Tibial artery (tissue), 4 donors: ENCODE measurements around the gene CD96.

ENCODE experiments used
- DNase-seq, 2 donors: peaks; one replicate each; pipeline ENCODE4 v3.0.0-alpha.2; 2019
- H3K27ac ChIP-seq, 2 donors: fragments of 200-600 bp; sonication (generic) in 1 of 2; 1 replicate in 1 of 2; 2 replicates in 1 of 2; pipeline ENCODE4 v1.5.1; 2018 to 2019; ENCODE audit warnings: mild to moderate bottlenecking in 1 of 2
- H3K27me3 ChIP-seq, 2 donors: fragments of 200-600 bp; sonication (generic) in 1 of 2; one replicate each; pipeline versions ENCODE4 v1.5.1 to v1.6.0; 2016 to 2019
- H3K36me3 ChIP-seq, 3 donors: fragments of 200-600 bp; sonication (generic) in 2 of 3; one replicate each; pipeline ENCODE4 v1.5.1; 2016 to 2019; ENCODE audit warnings: mild to moderate bottlenecking in 2 of 3
- H3K4me1 ChIP-seq, 4 donors: fragments of 200-600 bp; sonication (generic) in 2 of 4; 1 replicate in 3 of 4; 2 replicates in 1 of 4; pipeline ENCODE4 v1.5.1; 2016 to 2019
- H3K4me3 ChIP-seq, 2 donors: fragments of 200-600 bp; sonication (generic) in 1 of 2; 1 replicate in 1 of 2; 2 replicates in 1 of 2; pipeline ENCODE4 v1.5.1; 2018 to 2019; ENCODE audit warnings: mild to moderate bottlenecking in 2 of 2
- H3K9me3 ChIP-seq, 3 donors: fragments of 200-600 bp; sonication (generic) in 1 of 3; one replicate each; pipeline ENCODE4 v1.5.1; 2016 to 2019
- intact Hi-C: fragments of 100-400 bp; cut with DNase I; formaldehyde crosslinking; loops from one replicate; pipeline ENCODE4 v1.15.0; 2023; ENCODE audit warnings: low total_unique reads
- TF ChIP-seq, protein P1 (sequence below), 2 experiments: fragments of 200-600 bp in 1 of 2; fragments of 450-650 bp in 1 of 2; IDR thresholded peaks; one replicate each; pipeline ENCODE4 v1.5.1; 2017 to 2019; ENCODE audit warnings: antibody characterized with exemption in 2 of 2, mild to moderate bottlenecking in 1 of 2, moderate library complexity in 1 of 2

CD96 gene

GRCh38 chr3:111571907-111572460, 30.0 kb downstream of the CD96 start:
- intact Hi-C loops = no loop called here
- Histone ChIP-seq H3K27me3 (no peaks in the 10 kb centered on the region), H3K9me3 (no peaks in the 10 kb centered on the region), H3K36me3 (no peaks in the 10 kb centered on the region), H3K27ac (no peak overlapping the region), H3K4me3 (no peak overlapping the region), H3K4me1 (no peaks in the 10 kb centered on the region)
- DNase-seq = no peak
- TF ChIP-seq, protein P1, sequence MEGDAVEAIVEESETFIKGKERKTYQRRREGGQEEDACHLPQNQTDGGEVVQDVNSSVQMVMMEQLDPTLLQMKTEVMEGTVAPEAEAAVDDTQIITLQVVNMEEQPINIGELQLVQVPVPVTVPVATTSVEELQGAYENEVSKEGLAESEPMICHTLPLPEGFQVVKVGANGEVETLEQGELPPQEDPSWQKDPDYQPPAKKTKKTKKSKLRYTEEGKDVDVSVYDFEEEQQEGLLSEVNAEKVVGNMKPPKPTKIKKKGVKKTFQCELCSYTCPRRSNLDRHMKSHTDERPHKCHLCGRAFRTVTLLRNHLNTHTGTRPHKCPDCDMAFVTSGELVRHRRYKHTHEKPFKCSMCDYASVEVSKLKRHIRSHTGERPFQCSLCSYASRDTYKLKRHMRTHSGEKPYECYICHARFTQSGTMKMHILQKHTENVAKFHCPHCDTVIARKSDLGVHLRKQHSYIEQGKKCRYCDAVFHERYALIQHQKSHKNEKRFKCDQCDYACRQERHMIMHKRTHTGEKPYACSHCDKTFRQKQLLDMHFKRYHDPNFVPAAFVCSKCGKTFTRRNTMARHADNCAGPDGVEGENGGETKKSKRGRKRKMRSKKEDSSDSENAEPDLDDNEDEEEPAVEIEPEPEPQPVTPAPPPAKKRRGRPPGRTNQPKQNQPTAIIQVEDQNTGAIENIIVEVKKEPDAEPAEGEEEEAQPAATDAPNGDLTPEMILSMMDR (IDR thresholded peaks at IDR 0.05) = no peak

- Histone ChIP-seq H3K27me3 (no peaks in the 10 kb centered on the region), H3K4me3 (no peak overlapping the region), H3K36me3 (no peaks in the 10 kb centered on the region), H3K27ac (no peak overlapping the region), H3K9me3 (no peaks in the 10 kb centered on the region), H3K4me1 (no peaks in the 10 kb centered on the region)
- TF ChIP-seq, protein P1 (IDR thresholded peaks at IDR 0.05) = no peak
- no peak for DNase-seq
- intact Hi-C loops = no loop called here
Measured at GRCh38 chr3:111577113-111577512, 35.1 kb downstream of the CD96 start.

GRCh38 chr3:111577798-111578685, 36.0 kb downstream of the CD96 start:
- DNase-seq = no peak
- H3K9me3 ChIP-seq = no peaks in the 10 kb centered on the region
- intact Hi-C loops = no loop called here
- peaks cover 0 to 5% (median 0%) of the 10 kb centered on the region in 4 donors for H3K4me1 ChIP-seq
- TF ChIP-seq, protein P1 (IDR thresholded peaks at IDR 0.05) = no peak
- no peaks in the 10 kb centered on the region for H3K27me3 ChIP-seq
- no peak overlapping the region for H3K4me3 ChIP-seq
- no peaks in the 10 kb centered on the region for H3K36me3 ChIP-seq
- no peak overlapping the region for H3K27ac ChIP-seq

DNA sequence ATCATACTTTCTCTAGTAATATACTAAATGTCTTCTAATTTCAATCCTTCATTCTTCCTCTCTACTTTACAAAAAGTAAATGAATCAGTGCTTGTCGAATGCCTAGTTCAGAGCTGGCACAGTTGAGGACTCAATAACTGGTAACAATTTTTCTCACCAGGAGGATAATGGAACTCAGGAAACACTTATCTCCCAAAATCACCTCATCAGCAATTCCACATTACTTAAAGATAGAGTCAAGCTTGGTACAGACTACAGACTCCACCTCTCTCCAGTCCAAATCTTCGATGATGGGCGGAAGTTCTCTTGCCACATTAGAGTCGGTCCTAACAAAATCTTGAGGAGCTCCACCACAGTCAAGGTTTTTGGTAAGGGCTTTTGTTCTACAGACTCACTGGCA, 36.9 kb downstream of the CD96 start:
- peaks cover 0 to 5% (median 0%) of the 10 kb centered on the region in 4 donors for H3K4me1 ChIP-seq
- no peaks in the 10 kb centered on the region for H3K9me3 ChIP-seq
- H3K27ac ChIP-seq = no peak overlapping the region
- H3K36me3 ChIP-seq = no peaks in the 10 kb centered on the region
- H3K27me3 ChIP-seq = no peaks in the 10 kb centered on the region
- TF ChIP-seq, protein P1 (IDR thresholded peaks at IDR 0.05) = no peak
- no peak for DNase-seq
- no peak overlapping the region for H3K4me3 ChIP-seq
- intact Hi-C loops = no loop called here

DNA sequence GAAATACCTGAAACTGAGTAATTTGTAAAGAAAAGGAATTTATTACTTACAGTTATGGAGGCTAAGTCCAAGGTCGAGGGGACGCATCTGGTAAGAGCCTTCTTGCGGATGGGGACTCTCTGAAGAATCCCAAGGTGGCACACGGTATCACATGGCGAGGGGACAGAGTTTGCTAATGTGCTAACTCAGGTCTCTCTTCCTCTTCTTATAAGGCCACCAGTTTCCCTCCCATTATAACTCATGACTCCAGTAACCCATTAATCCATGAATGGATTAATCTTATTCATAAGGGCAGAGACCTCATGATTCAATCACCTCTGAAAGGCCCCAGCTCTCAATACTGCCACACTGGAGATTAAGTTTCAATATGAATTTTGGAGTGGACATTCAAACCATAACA, 37.5 kb downstream of the CD96 start:
- no peak for DNase-seq
- Histone ChIP-seq H3K4me1 (peaks cover 0 to 5% (median 0%) of the 10 kb centered on the region in 4 donors), H3K4me3 (no peak overlapping the region), H3K27ac (no peak overlapping the region), H3K9me3 (no peaks in the 10 kb centered on the region), H3K27me3 (no peaks in the 10 kb centered on the region), H3K36me3 (no peaks in the 10 kb centered on the region)
- TF ChIP-seq, protein P1 (IDR thresholded peaks at IDR 0.05) = no peak
- intact Hi-C loops = no loop called here
